ENCODE results near the gene SLC12A1.

GRCh38 chr15:48266024-48266689, 60.1 kb downstream of the SLC12A1 start:
- TF ChIP-seq CTCF (IDR thresholded peaks at IDR 0.05; ENCODE audit: low read length) (no peak), EZH2 (IDR thresholded peaks at IDR 0.05; ENCODE audit: borderline replicate concordance, low read length) (no peak)
